IMR-90 (cell line): ENCODE data around the gene SMARCD1. TPM values are rescaled to one million over a fixed set of nuclear protein-coding genes. Genes with fewer than 3 reads are reported as not detected.
A peak's percentile ranks its signal among the peaks of the same experiment; 100 is the strongest.

ENCODE experiments used
- ATAC-seq: fragments of 200-7000 bp; cut with Tn5 transposase; 2 replicates; pipeline ENCODE4 v1.9.1; 2020; ENCODE audit warnings: low read depth, mild to moderate bottlenecking, moderate library complexity
- BruUV-seq: library from RNA; stranded (reverse); fragments of 400-500 nt; replicated peaks from 2 replicates; lab custom pipeline; 2021; lab: Mats Ljungman, UMichigan
- CTCF ChIA-PET: fragments of 300-600 bp; formaldehyde crosslinking; extraction: SDS; loops from one replicate; lab custom pipeline; 2021; ENCODE audit warnings: antibody characterized with exemption; lab: Yijun Ruan, JAX
- POLR2A ChIA-PET: fragments of 300-600 bp; sonication (Branson Sonifier 250); formaldehyde crosslinking; loops from one replicate; lab custom pipeline; 2022; ENCODE audit warnings: antibody characterized with exemption; ENCODE audit not compliant: unreplicated experiment; lab: Charles Lee
- DNase-seq: peaks from one replicate; pipeline ENCODE4 v3.0.0; 2013
- H2AFZ ChIP-seq: replicated peaks from 2 replicates; pipeline ENCODE3; 2013; ENCODE audit warnings: low read length, mild to moderate bottlenecking; ENCODE audit not compliant: poor library complexity
- H2AK5ac ChIP-seq: 2 replicates; pipeline ENCODE4 v1.6.1; 2013; ENCODE audit warnings: low read depth, low read length, inconsistent platforms
- H2AK9ac ChIP-seq: replicated peaks from 2 replicates; pipeline ENCODE3; 2013; ENCODE audit warnings: mild to moderate bottlenecking, low read depth, low read length, moderate library complexity; ENCODE audit not compliant: poor library complexity
- H2BK120ac ChIP-seq: 2 replicates; pipeline ENCODE4 v1.6.1; 2013; ENCODE audit warnings: low read depth, low read length, inconsistent platforms
- H2BK15ac ChIP-seq: 3 replicates; pipeline ENCODE4 v1.6.1; 2013; ENCODE audit warnings: low read depth, low read length, inconsistent platforms
- H2BK20ac ChIP-seq: 2 replicates; pipeline ENCODE4 v1.6.1; 2013; ENCODE audit warnings: low read depth, mild to moderate bottlenecking, inconsistent platforms, low read length, moderate library complexity
- H2BK5ac ChIP-seq: 2 replicates; pipeline ENCODE4 v1.6.1; 2013; ENCODE audit warnings: mild to moderate bottlenecking, low read depth, low read length, inconsistent platforms; ENCODE audit not compliant: poor library complexity, severe bottlenecking
- H3K14ac ChIP-seq: replicated peaks from 2 replicates; pipeline ENCODE4 v1.6.1; 2013; ENCODE audit warnings: low read depth, low read length, inconsistent platforms
- H3K18ac ChIP-seq: 2 replicates; pipeline ENCODE4 v1.6.1; 2013; ENCODE audit warnings: low read depth, low read length, control low read depth
- H3K23ac ChIP-seq: 2 replicates; pipeline ENCODE4 v1.6.1; 2013; ENCODE audit warnings: low read depth, low read length, inconsistent platforms
- H3K27ac ChIP-seq: 2 replicates; pipeline ENCODE4 v1.5.1; 2013; ENCODE audit warnings: mild to moderate bottlenecking, control low read depth, low read length; ENCODE audit not compliant: insufficient read depth
- H3K27me3 ChIP-seq: 2 replicates; pipeline ENCODE4 v1.6.1; 2013; ENCODE audit warnings: low read length; ENCODE audit not compliant: control insufficient read depth, insufficient read depth
- H3K36me3 ChIP-seq: 2 replicates; pipeline ENCODE4 v1.6.1; 2013; ENCODE audit warnings: low read length, mixed read lengths; ENCODE audit not compliant: control insufficient read depth, insufficient read depth
- H3K4ac ChIP-seq: 2 replicates; pipeline ENCODE4 v1.6.1; 2013; ENCODE audit warnings: low read depth, low read length, inconsistent platforms
- H3K4me1 ChIP-seq: 2 replicates; pipeline ENCODE4 v1.6.1; 2013; ENCODE audit warnings: low read length, mixed read lengths; ENCODE audit not compliant: control insufficient read depth, insufficient read depth
- H3K4me2 ChIP-seq: 2 replicates; pipeline ENCODE4 v1.6.1; 2013; ENCODE audit warnings: low read depth, mild to moderate bottlenecking, control low read depth, low read length, moderate library complexity
- H3K4me3 ChIP-seq: 2 replicates; pipeline ENCODE4 v1.5.1; 2013; ENCODE audit warnings: low read depth, mild to moderate bottlenecking, control low read depth, low read length, moderate library complexity; ENCODE audit not compliant: insufficient read depth
- H3K56ac ChIP-seq: 2 replicates; pipeline ENCODE4 v1.6.1; 2013; ENCODE audit warnings: low read length, inconsistent platforms; ENCODE audit not compliant: insufficient read depth; ENCODE audit errors: extremely low read depth
- H3K79me1 ChIP-seq, 2 experiments: 2 replicates each; pipeline ENCODE4 v1.6.1; 2013; ENCODE audit warnings: low read length in 2 of 2, inconsistent platforms in 1 of 2, low read depth in 1 of 2
- H3K9ac ChIP-seq: 2 replicates; pipeline ENCODE4 v1.6.1; 2013; ENCODE audit warnings: low read depth, low read length, control low read depth
- H3K9me1 ChIP-seq: 2 replicates; pipeline ENCODE4 v1.6.1; 2013; ENCODE audit warnings: low read length, inconsistent platforms; ENCODE audit not compliant: insufficient read depth
- H3K9me3 ChIP-seq: 2 replicates; pipeline ENCODE4 v1.6.1; 2013; ENCODE audit warnings: low read length; ENCODE audit not compliant: control insufficient read depth, insufficient read depth
- H4K20me1 ChIP-seq: 2 replicates; pipeline ENCODE4 v1.6.1; 2013; ENCODE audit warnings: low read length, inconsistent platforms; ENCODE audit not compliant: insufficient read depth
- H4K5ac ChIP-seq: 2 replicates; pipeline ENCODE4 v1.6.1; 2013; ENCODE audit warnings: mild to moderate bottlenecking, low read depth, low read length, control low read depth
- H4K8ac ChIP-seq, 2 experiments: 2 replicates each; pipeline ENCODE4 v1.6.1; 2013; ENCODE audit warnings: low read depth in 2 of 2, low read length in 2 of 2, control low read depth in 1 of 2, inconsistent platforms in 1 of 2
- H4K91ac ChIP-seq: 2 replicates; pipeline ENCODE4 v1.6.1; 2013; ENCODE audit warnings: low read depth, low read length, inconsistent platforms; ENCODE audit not compliant: insufficient read depth
- CHD1 ChIP-seq: IDR thresholded peaks from 2 replicates; pipeline ENCODE4 v1.6.1; 2012; ENCODE audit warnings: low read depth, low read length, improper control_type of control experiment
- CTCF ChIP-seq: conservative IDR thresholded peaks from 2 replicates; pipeline ENCODE4 v1.5.1; 2012; ENCODE audit warnings: mild to moderate bottlenecking, low read depth, low read length, improper control_type of control experiment
- ELK1 ChIP-seq: fragments of 150-350 bp; IDR thresholded peaks from 2 replicates; pipeline ENCODE4 v1.6.1; 2016; ENCODE audit warnings: low read depth, mild to moderate bottlenecking, low read length, moderate library complexity, borderline replicate concordance
- FOS ChIP-seq: fragments of 150-350 bp; IDR thresholded peaks from 2 replicates; pipeline ENCODE4 v1.6.1; 2016; ENCODE audit warnings: low read depth, low read length
- MAFK ChIP-seq: IDR thresholded peaks from 2 replicates; pipeline ENCODE4 v1.6.1; 2012; ENCODE audit warnings: low read depth, low read length, improper control_type of control experiment
- MAZ ChIP-seq: IDR thresholded peaks from 2 replicates; pipeline ENCODE4 v1.6.1; 2012; ENCODE audit warnings: low read depth, mild to moderate bottlenecking, low read length, improper control_type of control experiment, moderate library complexity, borderline replicate concordance
- MXI1 ChIP-seq: IDR thresholded peaks from 2 replicates; pipeline ENCODE4 v1.6.1; 2012; ENCODE audit warnings: low read depth, mild to moderate bottlenecking, low read length, moderate library complexity, borderline replicate concordance
- NFE2L2 ChIP-seq: fragments of 150-350 bp; IDR thresholded peaks from 2 replicates; pipeline ENCODE4 v1.6.1; 2016; ENCODE audit warnings: low read depth, mild to moderate bottlenecking, low read length
- POLR2A ChIP-seq: IDR thresholded peaks from 2 replicates; pipeline ENCODE4 v1.6.1; 2012; ENCODE audit warnings: mild to moderate bottlenecking, low read depth, low read length
- RAD21 ChIP-seq: IDR thresholded peaks from 2 replicates; pipeline ENCODE4 v1.6.1; 2012; ENCODE audit warnings: low read length, improper control_type of control experiment
- RCOR1 ChIP-seq: IDR thresholded peaks from 2 replicates; pipeline ENCODE4 v1.6.1; 2012; ENCODE audit warnings: mild to moderate bottlenecking, low read length, improper control_type of control experiment; ENCODE audit not compliant: insufficient replicate concordance
- SMC3 ChIP-seq: fragments of 150-350 bp; IDR thresholded peaks from 2 replicates; pipeline ENCODE4 v1.6.1; 2016; ENCODE audit warnings: low read depth, mild to moderate bottlenecking, antibody characterized with exemption, low read length, moderate library complexity
- USF2 ChIP-seq: fragments of 150-350 bp; IDR thresholded peaks from 2 replicates; pipeline ENCODE4 v1.6.1; 2017; ENCODE audit warnings: mild to moderate bottlenecking, antibody characterized with exemption, low read length, low read depth
- WGBS, 2 experiments: methylation state at CpG; one replicate each; pipeline versions ENCODE4 v1.1.5 to v1.1.7; 2013; ENCODE audit warnings: missing lambda C conversion rate in 2 of 2; ENCODE audit not compliant: insufficient read length in 1 of 2; ENCODE audit errors: extremely low coverage in 2 of 2; 5-methylcytosine and 5-hydroxymethylcytosine counted together
- dilution Hi-C: fragments of 300-500 bp; cut with HindIII; formaldehyde crosslinking; loops from one replicate; pipeline ENCODE4 v1.14.3; 2018; ENCODE audit warnings: low sequenced_read_pairs; ENCODE audit not compliant: unreplicated experiment
- in situ Hi-C: fragments of 300-500 bp; cut with MboI; formaldehyde crosslinking; loops from 3 replicates; pipeline ENCODE4 v1.14.3; 2019; ENCODE audit warnings: low sequenced_read_pairs, inconsistent platforms, mixed read lengths
- intact Hi-C: fragments of 100-400 bp; cut with micrococcal nuclease; formaldehyde crosslinking; loops from 2 replicates; pipeline ENCODE4 v1.10.0; 2022
- polyA plus RNA-seq, 3 experiments: library from polyadenylated mRNA; depleted of rRNA; stranded (reverse); fragments of >200 nt; gene quantifications; 2 replicates each; pipeline ENCODE4 v1.2.3, GENCODE V29; 2012; ENCODE audit warnings: low replicate concordance in 1 of 3
- total RNA-seq: library from RNA; depleted of rRNA; stranded (reverse); fragments of >200 nt; gene quantifications from 2 replicates; pipeline ENCODE4 v1.2.3, GENCODE V29; 2012

The SMARCD1 gene
- total and polyA plus RNA-seq, 2 of the 4 experiments (the other 2 are of a cell fraction), result 28.1 to 47.9 TPM

GRCh38 chr12:50055831-50056638 is 29.1 kb upstream of the SMARCD1 start:
- H3K27me3 ChIP-seq, result peaks cover 40% of the 10 kb centered on the region
- no TSS peak for BruUV-seq
- 0 out of 2 replicates have a peak, but pooled peaks cover 3% of the 10 kb centered on the region for H3K36me3 ChIP-seq
- DNase-seq (peak; percentile 46), ATAC-seq (peak; percentile 46)
- H3K18ac ChIP-seq, result no peak overlapping the region
- ChIA-PET CTCF (interaction anchor here (0.6 to 1.8 kb wide), 18 partner anchors 10 to 780 kb away, joined by 3 to 17 read pairs (median 4); partner anchors contain the start of gene RACGAP1), POLR2A (no interaction called here)
- peak overlapping the region; percentile 74 for H2AFZ ChIP-seq
- no peak overlapping the region for H3K56ac ChIP-seq
- H3K4me3 ChIP-seq, result no peak overlapping the region
- no peak overlapping the region for H3K14ac ChIP-seq
- H2BK5ac ChIP-seq, result no peak overlapping the region
- dilution Hi-C loops, result no loop called here
- peak overlapping the region; percentile 28; the same call in 1 of the 2 replicates for H2AK5ac ChIP-seq
- no peak overlapping the region for H3K9ac ChIP-seq
- no peaks in the 10 kb centered on the region for H3K9me1 ChIP-seq
- H3K4ac ChIP-seq, result no peak overlapping the region
- H3K4me1 ChIP-seq, result peaks cover 7% of the 10 kb centered on the region
- H3K27ac ChIP-seq, result no peak overlapping the region
- no peak overlapping the region for H2BK15ac ChIP-seq
- H3K9me3 ChIP-seq, result no peaks in the 10 kb centered on the region
- no peak overlapping the region for H4K91ac ChIP-seq
- H2BK20ac ChIP-seq, result no peak overlapping the region
- H2AK9ac ChIP-seq, result no peak overlapping the region
- in situ Hi-C loops, result loop anchor here (5.0 kb wide), 1 partner anchor 84 kb away; the partner anchor contains the start of gene AQP6
- no peak overlapping the region for H4K5ac ChIP-seq
- no peak overlapping the region for H2BK120ac ChIP-seq
- 0 out of 2 replicates have a peak overlapping the region, but pooled peaks have one; percentile 48 for H3K23ac ChIP-seq
- peaks cover 7% of the 10 kb centered on the region; the same call in 1 of the 2 replicates for H4K20me1 ChIP-seq
- H4K8ac ChIP-seq, result no peak overlapping the region
- intact Hi-C loops, result loop anchor here (1.0 to 2.0 kb wide), 4 partner anchors 82 to 279 kb away; no protein-coding TSS in a partner anchor
- H3K79me1 ChIP-seq, result no peaks in the 10 kb centered on the region; a peak in 1 of 4 replicates
- peak overlapping the region; percentile 84 for H3K4me2 ChIP-seq
- WGBS, 2 experiments, result 0% methylated on average over 2 of the region's 17 CpGs; no CpG with 5 or more reads in 1 of the 2 experiments
- peak; percentile 88 for TF ChIP-seq RAD21
- TF ChIP-seq NFE2L2, result no peak
- TF ChIP-seq RCOR1, result no peak
- TF ChIP-seq POLR2A, result no peak
- TF ChIP-seq SMC3, result peak; percentile 88
- 0 out of 2 replicates have a peak, but pooled peaks have one; percentile 28 for TF ChIP-seq MXI1
- TF ChIP-seq MAZ, result peak; percentile 53; the same call in 1 of the 2 replicates
- no peak for TF ChIP-seq MAFK
- no peak for TF ChIP-seq CHD1
- no peak for TF ChIP-seq FOS
- no peak for TF ChIP-seq ELK1
- peak; percentile 97 for TF ChIP-seq CTCF
- TF ChIP-seq USF2, result no peak
